ENCODE measurements around the gene ZBTB7C.

ZBTB7C gene

GRCh38 chr18:48263192-48263853 is 145.9 kb downstream of the ZBTB7C start:
- no peak for DNase-seq (ENCODE audit: low read depth in 2 of 2)

- no peak for DNase-seq (ENCODE audit: low read depth in 2 of 2)
These were observed 148.9 kb downstream of the ZBTB7C start for GRCh38 chr18:48260237-48260636.

GRCh38 chr18:48256848-48257247 is 152.3 kb downstream of the ZBTB7C start:
- DNase-seq (ENCODE audit: low read depth in 2 of 2), result no peak

GRCh38 chr18:48254077-48254602 is 155.0 kb downstream of the ZBTB7C start:
- no peak for DNase-seq (ENCODE audit: low read depth in 2 of 2)

- DNase-seq (ENCODE audit: low read depth in 2 of 2), result no peak
These were observed 156.7 kb downstream of the ZBTB7C start for GRCh38 chr18:48252525-48252924.

- DNase-seq (ENCODE audit: low read depth in 2 of 2), result no peak
These were observed 158.3 kb downstream of the ZBTB7C start for GRCh38 chr18:48250918-48251317.

GRCh38 chr18:48250362-48250907 is 158.7 kb downstream of the ZBTB7C start:
- DNase-seq (ENCODE audit: low read depth in 2 of 2), result no peak

- no peak for DNase-seq (ENCODE audit: low read depth in 2 of 2)
These were observed 159.3 kb downstream of the ZBTB7C start for GRCh38 chr18:48249854-48250253.

GRCh38 chr18:48244530-48244929 is 164.7 kb downstream of the ZBTB7C start:
- no peak for DNase-seq (ENCODE audit: low read depth in 2 of 2)

- no peak for DNase-seq (ENCODE audit: low read depth in 2 of 2)
These were observed 170.5 kb downstream of the ZBTB7C start for GRCh38 chr18:48238636-48239035.

- no peak for DNase-seq (ENCODE audit: low read depth in 2 of 2)
These were observed 171.0 kb downstream of the ZBTB7C start for GRCh38 chr18:48238206-48238605.

- no peak for DNase-seq (ENCODE audit: low read depth in 2 of 2)
These were observed 172.4 kb downstream of the ZBTB7C start for GRCh38 chr18:48236822-48237221.

- DNase-seq (ENCODE audit: low read depth in 2 of 2), result no peak
These were observed 178.6 kb downstream of the ZBTB7C start for GRCh38 chr18:48230467-48231113.

- DNase-seq (ENCODE audit: low read depth in 2 of 2), result no peak
These were observed 179.6 kb downstream of the ZBTB7C start for GRCh38 chr18:48229552-48229981.

- DNase-seq (ENCODE audit: low read depth in 2 of 2), result no peak
These were observed 180.3 kb downstream of the ZBTB7C start for GRCh38 chr18:48228841-48229240.

- no peak for DNase-seq (ENCODE audit: low read depth in 2 of 2)
These were observed 180.9 kb downstream of the ZBTB7C start for GRCh38 chr18:48228301-48228715.

- no peak for DNase-seq (ENCODE audit: low read depth in 2 of 2)
These were observed 182.0 kb downstream of the ZBTB7C start for GRCh38 chr18:48227206-48227605.

GRCh38 chr18:48226401-48226800 is 182.8 kb downstream of the ZBTB7C start:
- no peak for DNase-seq (ENCODE audit: low read depth in 2 of 2)

- no peak for DNase-seq (ENCODE audit: low read depth in 2 of 2)
These were observed 187.1 kb downstream of the ZBTB7C start for GRCh38 chr18:48222118-48222517.

GRCh38 chr18:48219810-48220499 is 189.2 kb downstream of the ZBTB7C start:
- no peak for DNase-seq (ENCODE audit: low read depth in 2 of 2)

- no peak for DNase-seq (ENCODE audit: low read depth in 2 of 2)
These were observed 190.0 kb downstream of the ZBTB7C start for GRCh38 chr18:48219037-48219809.
